Brain pericyte (primary cell): Measurements from ENCODE around the gene NAV3.

Source experiments
- DNase-seq: peaks from one replicate; pipeline ENCODE4 v3.0.0-alpha.2; 2012; ENCODE audit warnings: low read depth, low spot score

Gene NAV3

GRCh38 chr12:77979597-77980250 is 149.0 kb downstream of the NAV3 start:
- no peak for DNase-seq

DNA sequence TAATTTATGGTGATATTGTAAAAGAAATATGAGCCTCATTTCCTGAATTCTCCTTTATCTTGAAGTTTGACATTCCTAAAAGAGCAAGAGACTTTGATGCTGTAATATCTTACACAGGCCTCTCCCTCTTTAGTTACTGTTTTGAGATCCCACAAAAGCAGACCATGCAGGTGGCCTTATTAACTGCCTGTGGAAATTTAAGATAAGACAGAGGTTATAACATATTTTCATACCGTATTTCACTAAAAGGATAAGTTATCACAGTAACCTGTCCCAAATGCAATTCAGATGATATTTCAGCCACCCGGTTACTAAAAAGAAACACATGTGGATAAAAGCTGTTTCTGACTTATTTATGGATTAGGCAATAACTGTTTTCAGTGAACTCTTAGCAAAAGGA is 150.1 kb downstream of the NAV3 start:
- DNase-seq = no peak

GRCh38 chr12:77983859-77984258 is 153.2 kb downstream of the NAV3 start:
- no peak for DNase-seq

- DNase-seq = no peak
Observed at GRCh38 chr12:77992760-77993159, 162.1 kb downstream of the NAV3 start.

DNA sequence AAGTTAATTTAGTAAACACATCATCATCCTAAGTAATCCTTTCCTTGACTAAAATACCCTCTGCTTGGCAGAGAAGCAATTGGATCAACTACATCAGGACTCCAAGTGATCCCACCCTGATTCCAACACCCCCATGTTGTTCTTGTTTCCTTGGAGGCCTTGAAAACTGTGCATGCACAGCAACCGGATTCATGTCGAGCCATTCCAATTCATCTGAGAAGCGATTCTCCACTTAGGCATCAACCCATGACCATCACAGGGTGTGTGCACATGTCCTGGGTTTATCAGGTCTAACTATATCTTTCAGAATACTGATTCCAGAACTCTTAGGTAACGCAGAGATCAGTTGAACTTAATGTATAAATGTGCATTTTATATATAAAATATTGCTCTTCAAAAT is 163.0 kb downstream of the NAV3 start:
- DNase-seq = no peak

GRCh38 chr12:77995436-77996167 is 164.9 kb downstream of the NAV3 start:
- no peak for DNase-seq

DNA sequence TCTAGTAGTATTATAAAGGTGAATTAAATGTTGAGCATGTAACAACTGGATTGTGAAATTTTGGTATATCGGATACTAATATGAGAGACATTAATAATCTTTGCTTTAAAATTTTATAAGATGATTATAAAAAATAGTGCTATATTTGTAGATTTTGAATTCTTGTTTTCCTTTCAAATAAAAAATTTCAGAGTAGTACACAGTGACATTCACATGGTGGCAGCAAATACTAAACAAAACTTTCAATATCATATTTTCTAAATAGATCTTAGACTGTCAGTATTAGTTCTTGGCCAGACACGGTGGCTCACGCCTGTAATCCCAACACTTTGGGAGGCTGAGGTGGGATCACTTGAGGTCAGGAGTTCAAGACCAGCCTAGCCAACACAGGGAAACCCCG is 166.0 kb downstream of the NAV3 start:
- DNase-seq = no peak

GRCh38 chr12:77998236-77998786 is 167.6 kb downstream of the NAV3 start:
- DNase-seq = no peak

DNA sequence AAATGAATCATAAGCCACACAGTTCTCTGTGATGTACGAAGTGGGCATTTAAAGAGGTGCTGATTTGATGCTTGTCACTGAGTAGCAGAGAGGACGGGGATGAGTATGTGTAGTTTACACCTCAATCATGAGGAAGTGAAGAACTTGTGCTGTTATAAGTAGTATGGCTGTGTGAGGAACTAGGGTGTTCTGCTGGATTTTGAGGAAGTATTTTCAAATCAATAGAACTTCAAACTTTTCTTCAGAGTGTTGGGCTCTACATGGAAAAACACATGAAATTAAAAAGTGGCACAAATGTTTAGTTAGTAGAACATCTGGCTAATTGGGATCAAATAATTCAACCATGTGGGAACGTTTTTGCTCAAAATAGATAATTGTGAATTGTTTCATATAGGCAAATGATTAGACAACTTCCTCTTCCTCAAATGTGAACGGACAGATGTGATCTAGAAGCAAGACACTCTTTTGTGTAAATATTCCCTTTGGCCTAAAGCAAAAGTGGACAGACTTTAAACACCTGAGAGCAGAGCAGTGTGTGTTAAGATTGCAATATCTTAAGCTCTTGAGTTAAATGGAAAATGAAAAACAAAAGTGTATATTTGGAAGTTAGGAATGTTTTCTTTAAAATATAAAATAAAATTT is 168.5 kb downstream of the NAV3 start:
- no peak for DNase-seq

GRCh38 chr12:78002878-78003277 is 172.2 kb downstream of the NAV3 start:
- DNase-seq = peak; percentile 5

DNA sequence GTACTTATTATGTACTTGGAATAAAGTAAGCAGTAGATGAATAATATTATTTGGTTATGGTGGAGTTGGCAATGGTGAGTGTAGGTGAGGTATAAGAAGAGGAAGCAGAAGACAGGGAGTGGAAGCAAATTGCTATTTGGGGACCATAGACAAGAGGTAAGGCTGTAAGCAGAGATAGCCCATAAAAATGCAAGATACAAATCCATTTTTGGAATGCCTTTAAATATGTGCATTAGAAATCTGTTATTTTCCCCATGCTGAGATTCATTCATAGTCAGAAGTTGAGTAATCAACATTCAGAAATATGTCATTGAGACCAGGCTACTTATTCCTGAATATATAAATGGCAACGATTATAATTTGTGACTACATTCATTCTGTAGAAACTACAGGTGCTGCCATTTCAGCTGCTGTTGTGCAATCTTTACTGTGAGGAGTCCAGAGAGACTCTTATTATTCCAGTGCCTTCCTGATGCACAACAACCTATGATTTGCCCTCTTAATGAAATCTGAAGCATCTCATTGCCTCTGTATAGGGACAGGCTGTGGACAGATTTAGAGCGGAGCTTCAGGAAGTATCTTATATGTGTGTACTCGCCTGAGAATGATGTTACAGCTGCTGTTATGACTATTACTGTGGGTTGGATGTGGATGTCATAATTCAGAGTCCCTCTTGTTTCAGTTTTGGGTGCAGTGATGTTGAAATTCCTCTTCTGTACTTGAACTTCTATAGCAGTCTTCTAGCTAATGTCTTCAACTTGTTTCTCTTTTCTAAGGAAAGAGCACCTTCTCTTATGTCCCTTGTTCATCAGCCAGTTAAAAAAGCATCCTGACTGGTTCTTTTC is 173.8 kb downstream of the NAV3 start:
- no peak for DNase-seq

GRCh38 chr12:78005094-78005492 is 174.4 kb downstream of the NAV3 start:
- no peak for DNase-seq

- DNase-seq = no peak
Observed at GRCh38 chr12:78007173-78007572, 176.5 kb downstream of the NAV3 start.

DNA sequence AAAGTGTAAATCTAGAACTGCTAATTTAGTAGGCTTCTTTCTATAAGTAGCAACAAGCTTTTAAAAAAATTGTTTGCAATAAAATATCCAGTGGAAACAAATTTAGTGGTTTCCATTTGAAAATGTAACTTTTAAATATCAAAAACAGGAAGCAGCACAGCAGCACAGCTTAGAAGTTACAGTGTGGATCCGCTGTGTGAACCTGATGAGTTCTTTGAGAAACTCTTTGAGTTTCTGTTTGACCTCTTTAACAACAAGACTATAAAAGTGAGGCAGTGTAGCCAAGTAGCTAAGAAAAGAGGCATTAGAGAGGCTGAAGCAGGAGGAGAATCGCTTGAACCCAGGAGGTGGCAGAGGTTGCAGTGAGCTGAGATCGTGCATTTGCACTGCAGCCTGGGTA is 178.3 kb downstream of the NAV3 start:
- DNase-seq = no peak

GRCh38 chr12:78018171-78018910 is 187.6 kb downstream of the NAV3 start:
- no peak for DNase-seq

DNA sequence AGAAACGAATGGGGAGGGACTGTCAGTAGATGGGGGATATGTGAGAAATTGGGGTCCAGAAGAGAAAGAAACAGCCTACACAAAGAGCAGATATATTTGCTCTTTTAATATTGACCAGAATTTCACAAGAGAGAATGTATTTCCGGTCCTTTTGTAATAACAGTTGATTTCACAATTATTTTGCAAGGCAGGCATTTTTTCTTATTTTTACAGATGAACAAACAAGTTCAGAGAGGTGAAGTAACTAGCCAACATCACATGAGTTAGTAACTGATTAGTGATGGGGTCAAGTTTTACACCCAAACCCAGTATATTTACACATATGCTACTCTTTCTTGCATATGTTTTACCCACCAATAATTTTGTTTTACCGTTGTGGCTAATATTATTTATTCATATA is 188.2 kb downstream of the NAV3 start:
- DNase-seq = no peak

- DNase-seq = peak; percentile 65
Observed at GRCh38 chr12:78028426-78028825, 197.7 kb downstream of the NAV3 start.

- DNase-seq = no peak
Observed at GRCh38 chr12:78034025-78034424, 203.3 kb downstream of the NAV3 start.

GRCh38 chr12:78035901-78036606 is 205.4 kb downstream of the NAV3 start:
- DNase-seq = no peak

DNA sequence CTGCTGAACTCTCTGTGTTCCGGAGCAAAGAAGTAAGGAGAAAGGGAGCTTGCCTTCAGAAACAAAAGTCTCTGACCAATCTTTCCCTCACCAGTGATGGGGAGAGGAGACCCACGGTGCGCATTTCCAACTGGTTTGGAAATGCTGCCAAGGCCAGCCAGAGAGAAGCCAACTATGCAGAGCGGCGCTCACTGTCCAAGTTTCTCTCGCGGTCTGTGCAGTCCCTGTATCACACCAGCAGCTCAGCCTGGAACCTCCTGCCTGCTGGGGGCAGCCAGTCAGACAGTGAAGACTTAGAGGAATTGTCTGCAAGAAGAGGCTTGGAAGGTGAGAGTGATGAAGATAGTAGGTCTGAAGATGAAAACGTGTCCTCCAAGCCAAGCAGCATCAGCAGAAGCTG is 206.2 kb downstream of the NAV3 start:
- DNase-seq = no peak
